Loucy (cell line): ENCODE measurements around the gene FTCDNL1.

Experiments
- EZH2phosphoT487 ChIP-seq: fragments of 200-600 bp; IDR thresholded peaks from 2 replicates; pipeline ENCODE4 v1.6.1; 2018; ENCODE audit warnings: antibody characterized with exemption, mild to moderate bottlenecking, moderate library complexity, borderline replicate concordance
- TF ChIP-seq, protein P1 (sequence below): fragments of 200-600 bp; sonication (generic); conservative IDR thresholded peaks from 2 replicates; pipeline ENCODE4 v1.5.1; 2014; ENCODE audit warnings: mild to moderate bottlenecking, antibody characterized with exemption, low read length

DNA sequence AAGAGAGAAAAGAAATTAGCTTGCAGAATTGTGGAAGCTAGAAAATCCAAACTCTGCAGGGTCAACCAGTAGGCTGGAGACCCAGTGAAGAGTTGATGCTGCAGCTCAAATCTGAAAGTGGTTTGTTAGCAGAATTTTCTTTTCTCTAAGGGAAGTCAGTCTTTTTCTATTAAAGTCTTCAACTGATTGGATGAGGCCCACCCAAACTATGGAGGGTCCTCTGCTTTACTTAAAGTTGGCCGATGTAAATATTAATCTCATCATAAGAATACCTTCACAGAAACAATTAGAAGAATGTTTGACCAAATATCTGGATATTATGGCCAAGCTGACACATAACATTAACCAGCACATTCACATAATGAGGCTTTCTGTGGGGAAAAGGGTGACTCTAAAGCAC is 73.7 kb downstream of the FTCDNL1 start:
- TF ChIP-seq, protein P1, sequence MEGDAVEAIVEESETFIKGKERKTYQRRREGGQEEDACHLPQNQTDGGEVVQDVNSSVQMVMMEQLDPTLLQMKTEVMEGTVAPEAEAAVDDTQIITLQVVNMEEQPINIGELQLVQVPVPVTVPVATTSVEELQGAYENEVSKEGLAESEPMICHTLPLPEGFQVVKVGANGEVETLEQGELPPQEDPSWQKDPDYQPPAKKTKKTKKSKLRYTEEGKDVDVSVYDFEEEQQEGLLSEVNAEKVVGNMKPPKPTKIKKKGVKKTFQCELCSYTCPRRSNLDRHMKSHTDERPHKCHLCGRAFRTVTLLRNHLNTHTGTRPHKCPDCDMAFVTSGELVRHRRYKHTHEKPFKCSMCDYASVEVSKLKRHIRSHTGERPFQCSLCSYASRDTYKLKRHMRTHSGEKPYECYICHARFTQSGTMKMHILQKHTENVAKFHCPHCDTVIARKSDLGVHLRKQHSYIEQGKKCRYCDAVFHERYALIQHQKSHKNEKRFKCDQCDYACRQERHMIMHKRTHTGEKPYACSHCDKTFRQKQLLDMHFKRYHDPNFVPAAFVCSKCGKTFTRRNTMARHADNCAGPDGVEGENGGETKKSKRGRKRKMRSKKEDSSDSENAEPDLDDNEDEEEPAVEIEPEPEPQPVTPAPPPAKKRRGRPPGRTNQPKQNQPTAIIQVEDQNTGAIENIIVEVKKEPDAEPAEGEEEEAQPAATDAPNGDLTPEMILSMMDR, result no peak
- no peak for TF ChIP-seq EZH2phosphoT487
